Tibial nerve (tissue), 4 donors: ENCODE measurements around the gene FAM240B. TPM values are rescaled to one million over a fixed set of nuclear protein-coding genes. Genes with fewer than 3 reads are reported as not detected.
A peak's percentile ranks its signal among the peaks of the same experiment; 100 is the strongest.

Source experiments
- DNase-seq, 2 donors: peaks; one replicate each; pipeline ENCODE4 v3.0.0-alpha.2; 2019; ENCODE audit warnings: low spot score in 2 of 2
- H3K27ac ChIP-seq, 4 donors: fragments of 200-600 bp; sonication (generic) in 3 of 4; one replicate each; pipeline ENCODE4 v1.5.1; 2017 to 2019; ENCODE audit warnings: mild to moderate bottlenecking in 1 of 4
- H3K27me3 ChIP-seq, 2 donors: fragments of 200-600 bp; sonication (generic) in 1 of 2; one replicate each; pipeline versions ENCODE4 v1.5.1 to v1.6.0; 2017 to 2019
- H3K36me3 ChIP-seq, 3 donors: fragments of 200-600 bp; sonication (generic); one replicate each; pipeline ENCODE4 v1.5.1; 2018 to 2019
- H3K4me1 ChIP-seq, 4 donors: fragments of 200-600 bp; sonication (generic) in 3 of 4; one replicate each; pipeline ENCODE4 v1.5.1; 2017 to 2019
- H3K4me3 ChIP-seq, 4 donors: fragments of 200-600 bp; sonication (generic) in 3 of 4; one replicate each; pipeline ENCODE4 v1.5.1; 2017 to 2019; ENCODE audit warnings: mild to moderate bottlenecking in 1 of 4, moderate library complexity in 1 of 4
- H3K9me3 ChIP-seq, 4 donors: fragments of 200-600 bp; sonication (generic) in 3 of 4; one replicate each; pipeline ENCODE4 v1.5.1; 2017 to 2019
- CTCF ChIP-seq, 5 experiments: fragments of 200-600 bp in 3 of 5; fragments of 450-650 bp in 2 of 5; sonication (generic) in 3 of 5; IDR thresholded peaks; one replicate each; pipeline ENCODE4 v1.5.1; 2016 to 2019; ENCODE audit warnings: antibody characterized with exemption in 5 of 5, mild to moderate bottlenecking in 3 of 5, moderate library complexity in 2 of 5
- EP300 ChIP-seq, 2 donors: sonication (generic); formaldehyde crosslinking; IDR thresholded peaks; one replicate each; pipeline ENCODE4 v1.6.1; 2017; ENCODE audit warnings: antibody characterized with exemption in 2 of 2, mild to moderate bottlenecking in 1 of 2
- POLR2A ChIP-seq, 2 donors: fragments of 450-650 bp; IDR thresholded peaks; one replicate each; pipeline ENCODE4 v1.6.1; 2017; ENCODE audit warnings: antibody characterized with exemption in 2 of 2, mild to moderate bottlenecking in 2 of 2, moderate library complexity in 2 of 2
- WGBS, 2 donors: methylation state at CpG; one replicate each; pipeline ENCODE4 v1.1.5; 2018; 5-methylcytosine and 5-hydroxymethylcytosine counted together
- total RNA-seq, 4 donors: library from RNA; depleted of rRNA; stranded (reverse); fragments of >200 nt; gene quantifications; one replicate each; pipeline ENCODE4 v1.1.0, GENCODE V29; 2016

FAM240B gene
- total RNA-seq, 4 donors from 2014 or later: not detected

GRCh38 chr9:38681747-38682227, 38.1 kb downstream of the FAM240B start:
- 42 to 50% methylated on average over 4 of the region's 4 CpGs for WGBS, 2 donors
- TF ChIP-seq POLR2A (IDR thresholded peaks at IDR 0.05) (no peak), CTCF (IDR thresholded peaks at IDR 0.05) (no peak), EP300 (IDR thresholded peaks at IDR 0.05) (peak in 1 of 2 donors; percentile 87)
- Histone ChIP-seq H3K4me3 (no peak overlapping the region), H3K9me3 (no peaks in the 10 kb centered on the region), H3K36me3 (no peaks in the 10 kb centered on the region), H3K27me3 (no peaks in the 10 kb centered on the region), H3K27ac (peak overlapping the region in 3 of 4 donors; percentile 57 to 92 (median 91)), H3K4me1 (peaks cover 0 to 61% (median 18%) of the 10 kb centered on the region in 4 donors)
- DNase-seq: no peak

- DNase-seq: no peak
- 65 to 75% methylated on average over 13 of the region's 14 CpGs for WGBS, 2 donors
- no peak for TF ChIP-seq POLR2A (IDR thresholded peaks at IDR 0.05)
- no peak for TF ChIP-seq EP300 (IDR thresholded peaks at IDR 0.05)
- TF ChIP-seq CTCF (IDR thresholded peaks at IDR 0.05): no peak
- Histone ChIP-seq H3K27ac (peak overlapping the region; percentile 41 to 91 (median 72)), H3K27me3 (no peaks in the 10 kb centered on the region), H3K4me3 (no peak overlapping the region), H3K9me3 (no peaks in the 10 kb centered on the region), H3K36me3 (no peaks in the 10 kb centered on the region), H3K4me1 (peaks cover 0 to 57% (median 13%) of the 10 kb centered on the region in 4 donors)
These were observed 39.0 kb downstream of the FAM240B start for GRCh38 chr9:38680837-38681445.

GRCh38 chr9:38677660-38678303, 42.2 kb downstream of the FAM240B start:
- H3K36me3 ChIP-seq: no peaks in the 10 kb centered on the region
- peak in 1 of 2 donors; percentile 10 for TF ChIP-seq EP300 (IDR thresholded peaks at IDR 0.05)
- no peak for TF ChIP-seq CTCF (IDR thresholded peaks at IDR 0.05)
- no peak for TF ChIP-seq POLR2A (IDR thresholded peaks at IDR 0.05)
- DNase-seq: no peak
- H3K27ac ChIP-seq: peak overlapping the region; percentile 22 to 81 (median 51)
- H3K4me3 ChIP-seq: no peak overlapping the region
- H3K4me1 ChIP-seq: peaks cover 0 to 41% (median 9%) of the 10 kb centered on the region in 4 donors
- WGBS, 2 donors: 48 to 52% methylated on average over 14 of the region's 14 CpGs
- H3K9me3 ChIP-seq: no peaks in the 10 kb centered on the region
- H3K27me3 ChIP-seq: no peaks in the 10 kb centered on the region

- no peaks in the 10 kb centered on the region for H3K27me3 ChIP-seq
- peak overlapping the region in 2 of 4 donors; percentile 30 to 54 for H3K27ac ChIP-seq
- H3K9me3 ChIP-seq: no peaks in the 10 kb centered on the region
- H3K36me3 ChIP-seq: no peaks in the 10 kb centered on the region
- DNase-seq: no peak
- H3K4me3 ChIP-seq: no peak overlapping the region
- WGBS, 2 donors: 60 to 69% methylated on average over 2 of the region's 2 CpGs
- no peak for TF ChIP-seq POLR2A (IDR thresholded peaks at IDR 0.05)
- TF ChIP-seq EP300 (IDR thresholded peaks at IDR 0.05): no peak
- no peak for TF ChIP-seq CTCF (IDR thresholded peaks at IDR 0.05)
- peaks cover 0 to 32% (median 5%) of the 10 kb centered on the region in 4 donors for H3K4me1 ChIP-seq
These were observed 44.1 kb downstream of the FAM240B start for GRCh38 chr9:38675831-38676230.

- Histone ChIP-seq H3K27me3 (no peaks in the 10 kb centered on the region), H3K9me3 (no peaks in the 10 kb centered on the region), H3K36me3 (no peaks in the 10 kb centered on the region), H3K4me1 (peaks cover 0 to 26% (median 3%) of the 10 kb centered on the region in 4 donors), H3K27ac (peak overlapping the region in 1 of 4 donors; percentile 54), H3K4me3 (no peak overlapping the region)
- 61 to 68% methylated on average over 3 to 6 of the region's 6 CpGs for WGBS, 2 donors
- DNase-seq: no peak
- TF ChIP-seq CTCF (IDR thresholded peaks at IDR 0.05) (no peak), EP300 (IDR thresholded peaks at IDR 0.05) (no peak), POLR2A (IDR thresholded peaks at IDR 0.05) (no peak)
These were observed 44.7 kb downstream of the FAM240B start for GRCh38 chr9:38675211-38675610.
